ENCODE results near the gene CHRM5.

DNA sequence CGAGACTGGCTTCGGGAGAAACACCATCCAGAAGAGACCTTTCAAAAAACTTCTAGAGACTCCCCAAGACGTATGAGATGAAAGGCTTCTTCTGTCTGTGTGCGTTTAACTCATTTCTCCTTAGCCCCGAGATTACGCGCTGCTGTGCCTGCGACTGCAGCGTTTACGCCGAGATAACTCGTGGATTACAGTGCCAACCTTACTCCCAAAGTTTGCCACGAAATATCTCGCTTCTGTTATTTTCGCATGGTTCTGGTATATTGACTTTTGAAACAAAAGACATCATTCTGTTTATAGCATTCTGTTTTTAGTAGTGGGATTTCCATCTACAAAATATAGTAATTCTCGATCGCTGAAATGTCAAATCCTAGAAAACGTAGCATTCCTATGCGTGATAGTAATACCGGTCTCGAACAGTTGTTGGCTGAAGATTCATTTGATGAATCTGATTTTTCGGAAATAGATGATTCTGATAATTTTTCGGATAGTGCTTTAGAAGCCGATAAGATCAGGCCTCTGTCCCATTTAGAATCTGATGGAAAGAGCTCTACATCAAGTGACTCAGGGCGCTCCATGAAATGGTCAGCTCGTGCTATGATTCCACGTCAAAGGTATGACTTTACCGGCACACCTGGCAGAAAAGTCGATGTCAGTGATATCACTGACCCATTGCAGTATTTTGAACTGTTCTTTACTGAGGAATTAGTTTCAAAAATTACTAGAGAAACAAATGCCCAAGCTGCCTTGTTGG lies 134.1 kb downstream of the CHRM5 start:
- TF ChIP-seq, protein P1, sequence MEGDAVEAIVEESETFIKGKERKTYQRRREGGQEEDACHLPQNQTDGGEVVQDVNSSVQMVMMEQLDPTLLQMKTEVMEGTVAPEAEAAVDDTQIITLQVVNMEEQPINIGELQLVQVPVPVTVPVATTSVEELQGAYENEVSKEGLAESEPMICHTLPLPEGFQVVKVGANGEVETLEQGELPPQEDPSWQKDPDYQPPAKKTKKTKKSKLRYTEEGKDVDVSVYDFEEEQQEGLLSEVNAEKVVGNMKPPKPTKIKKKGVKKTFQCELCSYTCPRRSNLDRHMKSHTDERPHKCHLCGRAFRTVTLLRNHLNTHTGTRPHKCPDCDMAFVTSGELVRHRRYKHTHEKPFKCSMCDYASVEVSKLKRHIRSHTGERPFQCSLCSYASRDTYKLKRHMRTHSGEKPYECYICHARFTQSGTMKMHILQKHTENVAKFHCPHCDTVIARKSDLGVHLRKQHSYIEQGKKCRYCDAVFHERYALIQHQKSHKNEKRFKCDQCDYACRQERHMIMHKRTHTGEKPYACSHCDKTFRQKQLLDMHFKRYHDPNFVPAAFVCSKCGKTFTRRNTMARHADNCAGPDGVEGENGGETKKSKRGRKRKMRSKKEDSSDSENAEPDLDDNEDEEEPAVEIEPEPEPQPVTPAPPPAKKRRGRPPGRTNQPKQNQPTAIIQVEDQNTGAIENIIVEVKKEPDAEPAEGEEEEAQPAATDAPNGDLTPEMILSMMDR (IDR thresholded peaks at IDR 0.05; ENCODE audit: insufficient read depth, low read depth, low read length), result no peak
- no peak for TF ChIP-seq EZH2 (IDR thresholded peaks at IDR 0.05; ENCODE audit: insufficient read depth, low read length)
